HFFc6 (cell line): Measurements from ENCODE around the gene USP6NL. TPM values are rescaled to one million over a fixed set of nuclear protein-coding genes. Genes with fewer than 3 reads are reported as not detected.

ENCODE experiments used
- DNase-seq: peaks from one replicate; pipeline ENCODE4 v3.0.0-alpha.2; 2018
- H3K27ac Mint-ChIP-seq: 2 replicates; pipeline ENCODE4 v1.8.0; 2020; ENCODE audit warnings: mild to moderate bottlenecking, mixed read lengths
- H3K27me3 Mint-ChIP-seq: 2 replicates; pipeline ENCODE4 v1.8.0; 2021; ENCODE audit warnings: mild to moderate bottlenecking, moderate library complexity, mixed read lengths; ENCODE audit not compliant: insufficient read depth
- H3K36me3 Mint-ChIP-seq: 2 replicates; pipeline ENCODE4 v1.8.0; 2021; ENCODE audit warnings: low read depth, mixed read lengths
- H3K4me1 Mint-ChIP-seq: 2 replicates; pipeline ENCODE4 v1.8.0; 2020; ENCODE audit warnings: low read depth, mixed read lengths
- H3K4me3 Mint-ChIP-seq: 2 replicates; pipeline ENCODE4 v1.8.0; 2020; ENCODE audit warnings: mild to moderate bottlenecking, moderate library complexity, mixed read lengths
- H3K9me3 Mint-ChIP-seq: 2 replicates; pipeline ENCODE4 v1.8.0; 2020; ENCODE audit warnings: mild to moderate bottlenecking, mixed read lengths
- total RNA-seq, 6 experiments: library from RNA; stranded (reverse); fragmentation: NEBNext Ultra II Directional; extraction: Animal tissue kit (Norgen Biotek cat#: 25700); gene quantifications; 2 replicates in 1 of 6; 3 replicates in 5 of 6; pipeline ENCODE4 v1.2.3, GENCODE V29; 2021
- TF ChIP-seq, protein P1 (sequence below): fragments of 200-600 bp; sonication (generic); IDR thresholded peaks from 2 replicates; pipeline ENCODE4 v1.5.0; 2021; ENCODE audit warnings: antibody characterized with exemption, mild to moderate bottlenecking

USP6NL gene
- total RNA-seq, 6 experiments from 2014 or later = 9.8 to 13.3 (median 11.8) TPM

DNA sequence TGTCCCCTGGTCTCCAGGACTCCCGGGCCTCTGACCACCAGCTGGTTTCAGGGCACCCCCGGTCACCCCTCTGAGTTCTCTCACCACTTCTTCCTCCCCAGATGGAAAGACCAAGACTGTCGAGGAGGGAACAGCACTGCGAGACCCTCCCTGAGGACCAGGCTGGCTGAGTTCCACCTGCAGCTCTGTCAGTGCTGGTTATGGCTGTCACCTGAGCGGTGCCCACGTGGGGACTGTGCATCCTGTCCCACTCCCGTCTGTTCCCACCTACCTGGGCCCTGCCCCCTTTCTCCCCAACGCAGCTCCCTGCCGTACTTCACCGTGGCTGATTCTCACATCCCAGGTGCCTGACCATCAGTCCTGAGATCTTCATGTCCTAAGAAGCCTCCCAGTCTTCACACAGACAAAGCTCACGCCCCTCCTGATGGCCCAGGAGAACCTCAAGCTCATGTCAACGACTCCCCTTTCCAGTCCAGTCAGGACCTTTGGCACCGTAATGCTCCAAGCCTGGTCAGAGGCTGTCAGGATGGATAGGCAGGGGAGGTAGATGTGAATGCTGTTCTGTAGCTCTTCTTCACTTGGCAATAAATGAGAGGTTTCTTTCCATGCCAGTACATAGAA is 159.7 kb downstream of the USP6NL start:
- H3K27ac Mint-ChIP-seq = no peak overlapping the region
- no peaks in the 10 kb centered on the region for H3K9me3 Mint-ChIP-seq
- peaks cover 25% of the 10 kb centered on the region for H3K27me3 Mint-ChIP-seq
- DNase-seq = no peak
- no peaks in the 10 kb centered on the region for H3K4me1 Mint-ChIP-seq
- H3K4me3 Mint-ChIP-seq = no peak overlapping the region
- no peaks in the 10 kb centered on the region for H3K36me3 Mint-ChIP-seq
- TF ChIP-seq, protein P1, sequence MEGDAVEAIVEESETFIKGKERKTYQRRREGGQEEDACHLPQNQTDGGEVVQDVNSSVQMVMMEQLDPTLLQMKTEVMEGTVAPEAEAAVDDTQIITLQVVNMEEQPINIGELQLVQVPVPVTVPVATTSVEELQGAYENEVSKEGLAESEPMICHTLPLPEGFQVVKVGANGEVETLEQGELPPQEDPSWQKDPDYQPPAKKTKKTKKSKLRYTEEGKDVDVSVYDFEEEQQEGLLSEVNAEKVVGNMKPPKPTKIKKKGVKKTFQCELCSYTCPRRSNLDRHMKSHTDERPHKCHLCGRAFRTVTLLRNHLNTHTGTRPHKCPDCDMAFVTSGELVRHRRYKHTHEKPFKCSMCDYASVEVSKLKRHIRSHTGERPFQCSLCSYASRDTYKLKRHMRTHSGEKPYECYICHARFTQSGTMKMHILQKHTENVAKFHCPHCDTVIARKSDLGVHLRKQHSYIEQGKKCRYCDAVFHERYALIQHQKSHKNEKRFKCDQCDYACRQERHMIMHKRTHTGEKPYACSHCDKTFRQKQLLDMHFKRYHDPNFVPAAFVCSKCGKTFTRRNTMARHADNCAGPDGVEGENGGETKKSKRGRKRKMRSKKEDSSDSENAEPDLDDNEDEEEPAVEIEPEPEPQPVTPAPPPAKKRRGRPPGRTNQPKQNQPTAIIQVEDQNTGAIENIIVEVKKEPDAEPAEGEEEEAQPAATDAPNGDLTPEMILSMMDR = no peak

DNA sequence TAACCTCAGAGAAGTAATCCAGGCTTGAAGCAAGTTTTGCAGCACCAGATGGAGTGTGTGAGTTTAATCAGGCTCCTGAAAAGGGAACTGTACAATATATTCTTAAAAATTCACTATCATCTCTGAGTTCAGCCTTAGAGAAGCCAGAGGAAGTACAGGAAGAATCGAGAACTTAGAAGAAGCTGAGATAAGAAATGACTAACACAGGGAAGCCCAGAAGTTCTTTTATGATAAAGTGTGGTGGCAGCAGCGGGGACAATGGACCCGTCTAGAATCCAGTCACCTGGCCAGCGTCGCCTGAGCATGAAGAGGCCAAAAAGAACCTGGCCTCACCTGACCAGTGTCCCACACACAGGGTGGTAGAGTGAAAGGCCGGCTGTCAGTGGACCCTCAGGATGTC is 161.0 kb downstream of the USP6NL start:
- no peaks in the 10 kb centered on the region for H3K4me1 Mint-ChIP-seq
- H3K36me3 Mint-ChIP-seq = no peaks in the 10 kb centered on the region
- H3K4me3 Mint-ChIP-seq = no peak overlapping the region
- no peaks in the 10 kb centered on the region for H3K9me3 Mint-ChIP-seq
- TF ChIP-seq, protein P1 = no peak
- H3K27ac Mint-ChIP-seq = no peak overlapping the region
- peaks cover 33% of the 10 kb centered on the region for H3K27me3 Mint-ChIP-seq
- DNase-seq = no peak

DNA sequence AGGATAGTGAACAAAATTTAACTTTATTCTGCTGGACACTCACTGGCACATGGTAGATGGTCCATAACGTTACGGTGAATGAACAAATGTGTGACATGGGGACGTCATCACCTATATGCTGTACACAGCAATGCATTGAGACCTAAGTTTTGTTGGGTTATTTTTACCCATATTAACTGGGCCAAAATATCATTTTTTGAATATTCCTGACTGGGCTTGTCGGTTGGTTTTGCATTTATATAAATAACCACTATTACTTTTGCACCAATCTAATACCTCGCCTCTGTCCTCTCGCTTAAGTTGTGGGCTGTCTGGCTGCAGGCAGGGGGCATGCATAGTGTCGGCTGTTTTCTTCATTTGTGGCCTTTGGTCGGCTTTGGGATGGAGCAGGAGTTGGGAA is 161.7 kb downstream of the USP6NL start:
- no peak overlapping the region for H3K27ac Mint-ChIP-seq
- no peaks in the 10 kb centered on the region for H3K4me1 Mint-ChIP-seq
- H3K27me3 Mint-ChIP-seq = peaks cover 33% of the 10 kb centered on the region
- TF ChIP-seq, protein P1 = no peak
- H3K4me3 Mint-ChIP-seq = no peak overlapping the region
- H3K9me3 Mint-ChIP-seq = no peaks in the 10 kb centered on the region
- DNase-seq = no peak
- no peaks in the 10 kb centered on the region for H3K36me3 Mint-ChIP-seq

DNA sequence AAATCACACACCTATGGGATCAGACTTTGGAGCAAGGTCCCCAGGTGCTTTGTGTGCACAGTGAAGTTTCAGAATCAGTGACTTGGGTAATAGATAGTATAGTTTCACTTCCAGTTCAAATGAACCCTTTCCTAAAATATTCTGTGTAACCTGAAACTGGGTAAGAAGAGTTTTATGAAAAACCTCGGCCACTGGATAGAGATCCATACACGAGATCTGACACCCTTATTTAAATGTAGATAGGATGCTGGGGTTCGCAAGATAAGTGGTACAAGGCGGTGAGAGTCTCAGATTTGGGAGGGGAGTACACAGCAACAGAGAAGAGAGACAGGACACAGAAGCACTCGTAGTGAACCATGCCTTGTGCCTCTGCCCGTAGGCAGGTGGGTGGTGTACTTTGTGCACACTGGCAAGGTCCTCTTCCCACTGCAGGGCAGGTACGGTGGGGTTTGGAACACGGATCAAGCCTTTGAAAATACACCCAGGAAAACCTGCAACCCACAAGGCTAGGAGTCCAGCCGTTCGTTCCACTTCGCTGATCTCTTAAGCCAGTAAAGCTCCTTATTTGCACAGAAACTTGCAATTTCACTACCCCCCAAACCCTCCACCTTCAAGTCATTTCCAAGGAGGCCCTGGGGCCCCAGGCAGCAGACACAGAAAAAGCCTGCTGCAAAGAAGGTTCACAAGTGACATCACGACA is 162.8 kb downstream of the USP6NL start:
- no peak overlapping the region for H3K4me3 Mint-ChIP-seq
- no peak overlapping the region for H3K27ac Mint-ChIP-seq
- no peaks in the 10 kb centered on the region for H3K9me3 Mint-ChIP-seq
- DNase-seq = no peak
- H3K36me3 Mint-ChIP-seq = no peaks in the 10 kb centered on the region
- no peaks in the 10 kb centered on the region for H3K4me1 Mint-ChIP-seq
- peaks cover 37% of the 10 kb centered on the region for H3K27me3 Mint-ChIP-seq
- TF ChIP-seq, protein P1 = no peak

DNA sequence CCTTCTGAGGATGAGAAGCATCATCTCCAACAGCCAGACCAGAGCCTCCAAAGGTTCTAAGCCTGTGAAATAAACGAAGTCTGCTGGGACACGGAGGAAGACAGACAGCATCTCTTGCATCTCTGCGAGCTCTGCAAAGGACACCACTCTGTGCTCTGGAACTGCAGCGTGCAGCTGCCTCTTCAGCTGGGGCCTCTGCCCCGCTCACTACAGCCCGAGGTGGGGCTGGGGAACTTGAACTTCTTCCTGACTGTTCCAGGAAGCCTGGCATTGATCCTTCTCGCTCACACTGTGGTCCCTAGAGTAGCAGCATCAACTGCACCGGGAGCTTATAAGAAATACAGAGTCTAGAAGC is 163.3 kb downstream of the USP6NL start:
- Mint-ChIP-seq H3K9me3 (no peaks in the 10 kb centered on the region), H3K4me3 (no peak overlapping the region), H3K27ac (no peak overlapping the region), H3K27me3 (peaks cover 38% of the 10 kb centered on the region), H3K36me3 (no peaks in the 10 kb centered on the region), H3K4me1 (no peaks in the 10 kb centered on the region)
- TF ChIP-seq, protein P1 = no peak
- no peak for DNase-seq
